Activated T-cell treated with anti-CD3 and anti-CD28 coated beads, Interleukin-2, amount 50 U/mL, for 72 hours (primary cell): ENCODE measurements around the gene AMMECR1. TPM values are rescaled to one million over a fixed set of nuclear protein-coding genes. Genes with fewer than 3 reads are reported as not detected.

Source experiments
- ATAC-seq, 2 donors: fragments of 150-1000 bp; cut with Tn5 transposase; replicated peaks in 1 of 2; 2 replicates each; pipeline ENCODE4 v1.10.0; 2021; ENCODE audit warnings: moderate library complexity in 2 of 2, mild to moderate bottlenecking in 1 of 2
- DNase-seq, 2 donors: peaks; one replicate each; pipeline ENCODE4 v3.0.0; 2021 to 2022; ENCODE audit warnings: mixed read lengths in 1 of 2
- H3K27ac Mint-ChIP-seq: one replicate; pipeline ENCODE4 v1.8.0; 2022; ENCODE audit warnings: mild to moderate bottlenecking, moderate library complexity, mixed read lengths
- H3K27me3 Mint-ChIP-seq: one replicate; pipeline ENCODE4 v1.8.0; 2022; ENCODE audit warnings: low read depth, mixed read lengths
- H3K36me3 Mint-ChIP-seq, 2 donors: one replicate each; pipeline ENCODE4 v1.8.0; 2022; ENCODE audit warnings: mixed read lengths in 2 of 2, mild to moderate bottlenecking in 1 of 2; ENCODE audit not compliant: insufficient read depth in 2 of 2
- H3K4me1 Mint-ChIP-seq: one replicate; pipeline ENCODE4 v1.8.0; 2022; ENCODE audit warnings: low read depth, mixed read lengths
- H3K4me3 Mint-ChIP-seq, 2 donors: one replicate each; pipeline ENCODE4 v1.8.0; 2022; ENCODE audit warnings: mild to moderate bottlenecking in 2 of 2, mixed read lengths in 2 of 2, moderate library complexity in 2 of 2
- H3K9me3 Mint-ChIP-seq, 2 donors: one replicate each; pipeline ENCODE4 v1.8.0; 2022; ENCODE audit warnings: mixed read lengths in 2 of 2
- total RNA-seq, 2 donors: library from RNA; stranded (reverse); gene quantifications; one replicate each; pipeline ENCODE4 v1.2.3, GENCODE V29; 2022

AMMECR1 gene
- total RNA-seq, 2 donors from 2014 or later: 12.8 to 15.9 TPM

GRCh38 chrX:110321670-110322069 lies 3.8 kb upstream of the AMMECR1 start:
- Mint-ChIP-seq H3K9me3 (peaks cover 0 to 2% of the 10 kb centered on the region in 2 donors), H3K27me3 (peaks cover 29% of the 10 kb centered on the region), H3K4me3 (no peak overlapping the region), H3K4me1 (no peaks in the 10 kb centered on the region), H3K36me3 (no peaks in the 10 kb centered on the region), H3K27ac (no peak overlapping the region)
- DNase-seq (no peak), ATAC-seq (no peak)

- DNase-seq (no peak), ATAC-seq (no peak)
- no peak overlapping the region for H3K27ac Mint-ChIP-seq
- peaks cover 32% of the 10 kb centered on the region for H3K27me3 Mint-ChIP-seq
- H3K36me3 Mint-ChIP-seq: no peaks in the 10 kb centered on the region
- no peaks in the 10 kb centered on the region for H3K4me1 Mint-ChIP-seq
- peaks cover 0 to 2% of the 10 kb centered on the region in 2 donors for H3K9me3 Mint-ChIP-seq
- no peak overlapping the region for H3K4me3 Mint-ChIP-seq
These were observed 3.2 kb upstream of the AMMECR1 start for GRCh38 chrX:110321081-110321480.

GRCh38 chrX:110320381-110320987 lies 2.6 kb upstream of the AMMECR1 start:
- Mint-ChIP-seq H3K27ac (no peak overlapping the region), H3K27me3 (peaks cover 32% of the 10 kb centered on the region), H3K4me1 (no peaks in the 10 kb centered on the region), H3K9me3 (no peaks in the 10 kb centered on the region), H3K36me3 (no peaks in the 10 kb centered on the region), H3K4me3 (no peak overlapping the region)
- ATAC-seq (no peak), DNase-seq (no peak)

GRCh38 chrX:110318664-110318968 lies 731 bp upstream of the AMMECR1 start:
- Mint-ChIP-seq H3K36me3 (no peaks in the 10 kb centered on the region), H3K4me3 (peak overlapping the region; percentile 86 to 93), H3K4me1 (peaks cover 16% of the 10 kb centered on the region), H3K9me3 (no peaks in the 10 kb centered on the region), H3K27ac (peak overlapping the region; percentile 90), H3K27me3 (peaks cover 32% of the 10 kb centered on the region)
- DNase-seq: no peak
- ATAC-seq: peak in 1 of 2 donors; percentile 39

GRCh38 chrX:110317061-110317819 lies 645 bp downstream of the AMMECR1 start:
- H3K27me3 Mint-ChIP-seq: peaks cover 32% of the 10 kb centered on the region
- DNase-seq: peak; percentile 34 to 36
- ATAC-seq: peak; percentile 37 to 55
- peak overlapping the region; percentile 82 for H3K27ac Mint-ChIP-seq
- H3K4me1 Mint-ChIP-seq: peaks cover 24% of the 10 kb centered on the region
- H3K9me3 Mint-ChIP-seq: no peaks in the 10 kb centered on the region
- peak overlapping the region; percentile 92 to 93 for H3K4me3 Mint-ChIP-seq
- H3K36me3 Mint-ChIP-seq: no peaks in the 10 kb centered on the region

GRCh38 chrX:110316351-110317060 lies 1.4 kb downstream of the AMMECR1 start:
- H3K27ac Mint-ChIP-seq: peak overlapping the region; percentile 82
- no peaks in the 10 kb centered on the region for H3K36me3 Mint-ChIP-seq
- ATAC-seq: no peak
- H3K9me3 Mint-ChIP-seq: no peaks in the 10 kb centered on the region
- DNase-seq: no peak
- peak overlapping the region; percentile 92 to 93 for H3K4me3 Mint-ChIP-seq
- H3K27me3 Mint-ChIP-seq: peaks cover 27% of the 10 kb centered on the region
- H3K4me1 Mint-ChIP-seq: peaks cover 32% of the 10 kb centered on the region

- ATAC-seq: no peak
- H3K36me3 Mint-ChIP-seq: no peaks in the 10 kb centered on the region
- H3K4me1 Mint-ChIP-seq: peaks cover 41% of the 10 kb centered on the region
- peaks cover 27% of the 10 kb centered on the region for H3K27me3 Mint-ChIP-seq
- H3K4me3 Mint-ChIP-seq: peak overlapping the region; percentile 92 to 93
- no peak overlapping the region for H3K27ac Mint-ChIP-seq
- DNase-seq: no peak
- no peaks in the 10 kb centered on the region for H3K9me3 Mint-ChIP-seq
These were observed 2.3 kb downstream of the AMMECR1 start for GRCh38 chrX:110315551-110315950.

- no peaks in the 10 kb centered on the region for H3K9me3 Mint-ChIP-seq
- ATAC-seq: peak; percentile 34 to 41
- peak overlapping the region; percentile 81 for H3K27ac Mint-ChIP-seq
- peaks cover 3% of the 10 kb centered on the region for H3K27me3 Mint-ChIP-seq
- peak overlapping the region; percentile 3 to 62 for H3K4me3 Mint-ChIP-seq
- H3K36me3 Mint-ChIP-seq: no peaks in the 10 kb centered on the region
- H3K4me1 Mint-ChIP-seq: peaks cover 48% of the 10 kb centered on the region
- no peak for DNase-seq
These were observed 6.3 kb downstream of the AMMECR1 start for GRCh38 chrX:110311437-110312230.

- Mint-ChIP-seq H3K36me3 (no peaks in the 10 kb centered on the region), H3K4me1 (peaks cover 48% of the 10 kb centered on the region), H3K4me3 (peak overlapping the region; percentile 3 to 62), H3K27me3 (no peaks in the 10 kb centered on the region), H3K9me3 (no peaks in the 10 kb centered on the region), H3K27ac (peak overlapping the region; percentile 81)
- ATAC-seq: peak; percentile 98
- peak; percentile 40 to 48 for DNase-seq
These were observed 7.0 kb downstream of the AMMECR1 start for GRCh38 chrX:110310896-110311295.

- Mint-ChIP-seq H3K4me1 (peaks cover 49% of the 10 kb centered on the region), H3K27me3 (no peaks in the 10 kb centered on the region), H3K9me3 (no peaks in the 10 kb centered on the region), H3K36me3 (no peaks in the 10 kb centered on the region), H3K27ac (peak overlapping the region; percentile 45), H3K4me3 (peak overlapping the region in 1 of 2 donors; percentile 62)
- ATAC-seq (peak in 1 of 2 donors; percentile 13), DNase-seq (no peak)
These were observed 7.7 kb downstream of the AMMECR1 start for GRCh38 chrX:110310000-110310790.

GRCh38 chrX:110308220-110308619 lies 9.7 kb downstream of the AMMECR1 start:
- Mint-ChIP-seq H3K36me3 (no peaks in the 10 kb centered on the region), H3K27ac (no peak overlapping the region), H3K4me3 (no peak overlapping the region), H3K4me1 (peaks cover 35% of the 10 kb centered on the region), H3K27me3 (no peaks in the 10 kb centered on the region), H3K9me3 (no peaks in the 10 kb centered on the region)
- ATAC-seq (no peak), DNase-seq (no peak)

- Mint-ChIP-seq H3K27me3 (no peaks in the 10 kb centered on the region), H3K36me3 (no peaks in the 10 kb centered on the region), H3K9me3 (no peaks in the 10 kb centered on the region), H3K4me1 (peaks cover 7% of the 10 kb centered on the region), H3K4me3 (peak overlapping the region in 1 of 2 donors; percentile 20), H3K27ac (peak overlapping the region; percentile 17)
- ATAC-seq (peak; percentile 83 to 95), DNase-seq (no peak)
These were observed 13.0 kb downstream of the AMMECR1 start for GRCh38 chrX:110304884-110305283.
